Stimulated activated CD4-positive, alpha-beta T cell treated with anti-CD3 and anti-CD28 coated beads, Interleukin-4, amount 100 ng/mL, for 24 hours (primary cell): Measurements from ENCODE around the gene MGAT3.

ENCODE experiments used
- DNase-seq: peaks from one replicate; pipeline ENCODE4 v3.0.0-alpha.2; 2020

MGAT3 gene

DNA sequence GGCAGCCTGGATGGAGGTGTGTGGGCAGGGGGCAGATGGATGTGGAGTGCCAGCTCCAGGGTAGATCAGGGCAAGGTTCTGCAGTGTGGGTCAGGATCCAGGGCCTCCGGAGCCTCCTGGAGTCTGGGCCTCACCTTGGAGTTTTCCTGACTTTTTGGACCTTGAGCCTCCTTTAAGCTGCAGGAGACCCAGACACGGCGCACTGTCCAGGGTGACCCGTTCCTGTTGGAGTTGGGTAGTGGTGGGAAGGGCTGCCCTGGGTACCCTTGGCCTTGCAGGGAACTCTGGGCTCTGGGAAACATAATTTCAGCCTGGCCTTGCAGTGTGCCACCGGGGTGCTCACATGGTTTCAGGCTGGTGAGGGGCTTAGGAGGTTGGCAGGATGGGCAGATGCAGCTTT lies 17.0 kb downstream of the MGAT3 start:
- no peak for DNase-seq

DNA sequence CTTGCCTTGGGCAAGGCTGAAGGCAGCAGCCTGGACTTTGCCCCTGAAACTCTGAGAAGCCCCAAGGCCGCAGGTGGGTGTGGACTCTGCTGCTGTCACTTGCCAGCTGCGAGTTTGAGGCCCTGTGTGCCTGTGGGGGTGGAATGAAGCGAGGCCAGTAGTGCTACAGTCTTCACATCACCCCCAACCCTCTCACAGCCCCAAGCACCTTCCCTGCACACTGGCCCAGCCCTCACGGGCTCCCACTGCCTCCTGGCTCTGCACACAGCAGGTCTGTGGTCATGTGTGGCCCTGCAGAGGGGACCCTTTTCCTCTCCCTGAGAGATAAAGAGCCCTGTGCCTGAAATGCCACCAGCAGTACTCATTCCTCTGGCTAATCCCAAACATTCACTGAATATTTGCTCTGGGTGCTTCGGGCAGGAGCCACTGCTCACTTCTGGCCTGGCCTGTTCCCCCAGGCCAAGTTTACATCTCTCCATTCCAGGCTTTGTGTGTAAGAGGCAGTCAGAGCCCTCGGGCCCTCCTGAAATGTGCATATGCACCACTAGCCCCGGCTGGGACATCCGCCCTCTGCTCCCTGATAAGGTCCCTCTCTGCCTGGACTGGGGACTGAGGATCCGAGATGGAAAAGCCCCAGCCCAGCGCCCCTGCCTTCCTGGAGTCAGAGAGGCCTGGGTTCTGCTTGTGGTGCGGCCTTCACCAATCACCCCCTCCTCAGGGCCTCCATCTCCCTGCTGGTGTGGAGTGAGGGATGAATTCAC lies 17.7 kb downstream of the MGAT3 start:
- DNase-seq = no peak

GRCh38 chr22:39475337-39475736 lies 18.5 kb downstream of the MGAT3 start:
- DNase-seq = no peak

DNA sequence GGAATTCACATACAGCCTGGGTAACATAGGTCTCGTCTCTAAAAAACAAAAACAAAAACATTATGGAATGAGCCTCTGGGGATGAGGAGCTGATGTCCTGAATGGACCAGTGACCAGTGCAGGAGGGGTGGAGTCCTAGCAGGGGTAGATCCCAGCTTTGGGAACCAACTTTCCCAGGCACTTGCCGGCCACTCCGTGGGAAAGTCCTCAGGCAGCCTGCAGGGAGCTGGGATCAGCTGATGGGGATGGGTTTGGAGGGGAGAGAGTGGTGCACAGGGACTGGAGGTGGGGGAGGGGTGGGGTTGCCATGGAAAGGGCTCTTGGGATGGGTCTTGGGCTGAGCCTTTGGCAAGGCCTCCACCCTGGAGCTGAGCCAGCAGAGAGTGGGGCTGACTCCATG lies 19.1 kb downstream of the MGAT3 start:
- DNase-seq = no peak

GRCh38 chr22:39476664-39477063 lies 19.9 kb downstream of the MGAT3 start:
- DNase-seq = no peak

DNA sequence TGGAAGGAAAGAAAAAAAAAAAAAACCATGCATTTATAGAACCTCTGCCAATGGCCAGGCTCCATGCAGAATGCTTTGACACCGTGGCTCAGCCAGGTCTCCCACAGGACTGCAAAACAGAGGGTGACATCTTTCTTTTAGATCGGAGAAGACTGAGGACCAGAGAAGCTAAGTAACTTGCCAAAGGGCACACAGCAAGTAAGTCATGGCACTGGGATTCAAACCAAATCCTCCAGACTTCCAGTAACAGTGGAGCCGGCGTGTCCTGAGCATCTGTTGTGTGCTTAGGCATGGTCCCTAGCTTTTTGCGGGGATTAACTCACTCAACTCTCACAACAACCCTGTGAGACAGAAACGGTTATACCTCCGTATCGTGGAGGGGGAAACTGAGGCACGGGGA lies 20.7 kb downstream of the MGAT3 start:
- no peak for DNase-seq

DNA sequence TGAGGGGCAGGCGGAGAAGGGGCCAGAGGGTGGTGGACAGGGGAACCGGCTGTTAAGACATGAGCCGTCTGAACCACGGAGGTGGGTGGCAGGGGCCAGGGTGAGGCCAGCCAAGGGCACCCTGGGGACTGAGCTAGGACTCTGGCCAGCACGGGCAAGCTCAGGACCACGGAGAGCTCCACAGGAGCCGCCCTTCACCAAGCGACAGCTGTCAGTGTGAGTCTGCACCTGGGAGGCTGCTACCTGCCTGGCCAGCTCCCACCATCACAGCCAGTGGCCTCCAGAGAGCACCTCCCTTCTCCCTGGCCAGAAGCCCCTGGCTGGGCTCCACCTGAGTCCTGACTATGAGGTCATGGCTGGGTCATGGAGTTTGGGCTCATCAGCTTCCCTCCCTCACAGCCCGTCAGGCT lies 21.6 kb downstream of the MGAT3 start:
- peak; percentile 15 for DNase-seq

DNA sequence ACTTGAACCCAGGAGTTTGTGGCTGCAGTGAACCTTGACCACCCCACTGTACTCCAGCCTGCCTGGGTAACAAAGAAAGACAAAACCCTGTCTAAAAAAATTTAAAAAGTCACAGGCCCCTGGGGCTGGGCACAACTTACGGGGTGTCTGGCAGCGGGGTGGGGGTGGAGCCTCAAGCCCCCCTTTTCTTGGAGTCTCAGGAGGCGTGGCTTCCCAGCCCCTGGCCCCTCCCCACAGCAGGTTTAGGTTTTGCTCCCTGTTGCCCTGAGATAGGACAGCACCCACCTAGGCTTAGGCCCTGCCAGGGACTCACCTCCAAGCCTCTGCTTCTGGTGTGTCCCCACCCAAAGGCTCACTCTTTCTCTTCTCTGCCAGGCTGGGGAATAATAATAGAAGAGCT lies 22.4 kb downstream of the MGAT3 start:
- DNase-seq = no peak

GRCh38 chr22:39480557-39480956 lies 23.7 kb downstream of the MGAT3 start:
- no peak for DNase-seq

- no peak for DNase-seq
These were observed 24.2 kb downstream of the MGAT3 start for GRCh38 chr22:39481054-39481453.

- no peak for DNase-seq
These were observed 24.8 kb downstream of the MGAT3 start for GRCh38 chr22:39481595-39481994.

DNA sequence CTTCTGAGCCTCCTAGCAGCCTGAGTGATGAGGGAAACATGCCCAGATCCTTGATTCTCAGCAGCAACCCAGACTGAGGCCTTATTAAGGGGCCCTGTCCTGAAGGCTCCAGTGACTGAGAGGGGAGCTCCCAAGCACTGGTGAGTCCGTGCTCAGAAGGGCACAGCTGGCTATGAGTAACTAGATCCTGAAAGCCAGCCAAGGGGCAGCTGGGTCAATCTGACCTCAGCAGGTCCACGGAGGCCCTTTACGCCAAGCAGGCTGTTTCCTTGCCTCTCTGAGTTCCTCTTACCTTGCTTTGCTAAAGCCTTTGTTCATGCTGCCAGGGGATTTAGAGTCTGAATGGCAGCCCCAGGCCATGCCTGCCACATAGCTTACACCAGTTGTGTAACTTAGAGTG lies 26.0 kb downstream of the MGAT3 start:
- no peak for DNase-seq

- DNase-seq = no peak
These were observed 30.4 kb downstream of the MGAT3 start for GRCh38 chr22:39486951-39487825.

DNA sequence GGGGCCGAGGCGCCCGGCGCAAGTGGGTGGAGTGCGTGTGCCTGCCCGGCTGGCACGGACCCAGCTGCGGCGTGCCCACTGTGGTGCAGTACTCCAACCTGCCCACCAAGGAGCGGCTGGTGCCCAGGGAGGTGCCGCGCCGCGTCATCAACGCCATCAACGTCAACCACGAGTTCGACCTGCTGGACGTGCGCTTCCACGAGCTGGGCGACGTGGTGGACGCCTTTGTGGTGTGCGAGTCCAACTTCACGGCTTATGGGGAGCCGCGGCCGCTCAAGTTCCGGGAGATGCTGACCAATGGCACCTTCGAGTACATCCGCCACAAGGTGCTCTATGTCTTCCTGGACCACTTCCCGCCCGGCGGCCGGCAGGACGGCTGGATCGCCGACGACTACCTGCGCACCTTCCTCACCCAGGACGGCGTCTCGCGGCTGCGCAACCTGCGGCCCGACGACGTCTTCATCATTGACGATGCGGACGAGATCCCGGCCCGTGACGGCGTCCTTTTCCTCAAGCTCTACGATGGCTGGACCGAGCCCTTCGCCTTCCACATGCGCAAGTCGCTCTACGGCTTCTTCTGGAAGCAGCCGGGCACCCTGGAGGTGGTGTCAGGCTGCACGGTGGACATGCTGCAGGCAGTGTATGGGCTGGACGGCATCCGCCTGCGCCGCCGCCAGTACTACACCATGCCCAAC lies 31.2 kb downstream of the MGAT3 start:
- DNase-seq = no peak

DNA sequence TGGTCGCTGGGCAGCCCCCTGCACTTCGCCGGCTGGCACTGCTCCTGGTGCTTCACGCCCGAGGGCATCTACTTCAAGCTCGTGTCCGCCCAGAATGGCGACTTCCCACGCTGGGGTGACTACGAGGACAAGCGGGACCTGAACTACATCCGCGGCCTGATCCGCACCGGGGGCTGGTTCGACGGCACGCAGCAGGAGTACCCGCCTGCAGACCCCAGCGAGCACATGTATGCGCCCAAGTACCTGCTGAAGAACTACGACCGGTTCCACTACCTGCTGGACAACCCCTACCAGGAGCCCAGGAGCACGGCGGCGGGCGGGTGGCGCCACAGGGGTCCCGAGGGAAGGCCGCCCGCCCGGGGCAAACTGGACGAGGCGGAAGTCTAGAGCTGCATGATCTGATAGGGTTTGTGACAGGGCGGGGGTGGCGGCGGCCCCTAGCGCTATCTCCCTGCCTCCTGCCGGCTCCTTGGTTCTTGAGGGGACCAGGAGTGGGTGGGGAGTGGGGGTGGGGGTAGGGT lies 31.8 kb downstream of the MGAT3 start:
- DNase-seq = no peak

- no peak for DNase-seq
These were observed 32.6 kb downstream of the MGAT3 start for GRCh38 chr22:39489094-39490068.

- DNase-seq = peak; percentile 86
These were observed 33.5 kb downstream of the MGAT3 start for GRCh38 chr22:39490135-39490798.

- no peak for DNase-seq
These were observed 34.3 kb downstream of the MGAT3 start for GRCh38 chr22:39490966-39491680.

GRCh38 chr22:39491696-39492095 lies 34.9 kb downstream of the MGAT3 start:
- no peak for DNase-seq

- no peak for DNase-seq
These were observed 35.4 kb downstream of the MGAT3 start for GRCh38 chr22:39492186-39492585.

- DNase-seq = no peak
These were observed 36.9 kb downstream of the MGAT3 start for GRCh38 chr22:39493759-39494158.
